ENCODE results near the gene OPCML.

The OPCML gene

GRCh38 chr11:133531971-133532651, at the start of gene OPCML:
Gene OPCML, minus strand, starts transcription at chr11:133532501.
- no peak within 1 kb of the TSS for H3K4me3 Mint-ChIP-seq
- H3K27ac Mint-ChIP-seq: no peak within 1 kb of the TSS
- no peak for DNase-seq
- H3K27me3 Mint-ChIP-seq: peaks cover 55% of the 10 kb centered on the region
- H3K36me3 Mint-ChIP-seq (ENCODE audit: low read depth): no peaks in the 10 kb centered on the region
- H3K9me3 Mint-ChIP-seq: no peaks in the 10 kb centered on the region
- no peaks in the 10 kb centered on the region for H3K4me1 Mint-ChIP-seq (ENCODE audit: low read depth)

GRCh38 chr11:133581091-133581490, 48.8 kb upstream of the OPCML start:
- Mint-ChIP-seq H3K27me3 (no peaks in the 10 kb centered on the region), H3K36me3 (ENCODE audit: low read depth) (no peaks in the 10 kb centered on the region), H3K27ac (no peak overlapping the region), H3K9me3 (no peaks in the 10 kb centered on the region), H3K4me1 (ENCODE audit: low read depth) (no peaks in the 10 kb centered on the region), H3K4me3 (no peak overlapping the region)
- no peak for DNase-seq

- peaks cover 4% of the 10 kb centered on the region for H3K27me3 Mint-ChIP-seq
- H3K36me3 Mint-ChIP-seq (ENCODE audit: low read depth): no peaks in the 10 kb centered on the region
- no peak overlapping the region for H3K4me3 Mint-ChIP-seq
- no peak for DNase-seq
- H3K27ac Mint-ChIP-seq: no peak overlapping the region
- H3K9me3 Mint-ChIP-seq: no peaks in the 10 kb centered on the region
- no peaks in the 10 kb centered on the region for H3K4me1 Mint-ChIP-seq (ENCODE audit: low read depth)
Measured at GRCh38 chr11:133579165-133580031, 47.1 kb upstream of the OPCML start.

- Mint-ChIP-seq H3K36me3 (ENCODE audit: low read depth) (no peaks in the 10 kb centered on the region), H3K27me3 (peaks cover 4% of the 10 kb centered on the region), H3K4me1 (ENCODE audit: low read depth) (no peaks in the 10 kb centered on the region)
Measured at GRCh38 chr11:133577403-133577802, 45.1 kb upstream of the OPCML start.

GRCh38 chr11:133576351-133576750, 44.0 kb upstream of the OPCML start:
- no peak overlapping the region for H3K27ac Mint-ChIP-seq
- no peaks in the 10 kb centered on the region for H3K36me3 Mint-ChIP-seq (ENCODE audit: low read depth)

More at GRCh38 chr11:133577403-133577802, 45.1 kb upstream of the OPCML start:
- H3K9me3 Mint-ChIP-seq: no peaks in the 10 kb centered on the region
- DNase-seq: no peak
- no peak overlapping the region for H3K27ac Mint-ChIP-seq
- no peak overlapping the region for H3K4me3 Mint-ChIP-seq

GRCh38 chr11:133573081-133573480, 40.8 kb upstream of the OPCML start:
- no peak for DNase-seq
- Mint-ChIP-seq H3K27ac (no peak overlapping the region), H3K36me3 (ENCODE audit: low read depth) (no peaks in the 10 kb centered on the region)

More at GRCh38 chr11:133576351-133576750, 44.0 kb upstream of the OPCML start:
- Mint-ChIP-seq H3K27me3 (peaks cover 4% of the 10 kb centered on the region), H3K4me3 (peak overlapping the region; percentile 36), H3K4me1 (ENCODE audit: low read depth) (no peaks in the 10 kb centered on the region), H3K9me3 (no peaks in the 10 kb centered on the region)
- no peak for DNase-seq

GRCh38 chr11:133570376-133570775, 38.1 kb upstream of the OPCML start:
- Mint-ChIP-seq H3K36me3 (ENCODE audit: low read depth) (no peaks in the 10 kb centered on the region), H3K27me3 (no peaks in the 10 kb centered on the region), H3K9me3 (no peaks in the 10 kb centered on the region), H3K27ac (no peak overlapping the region), H3K4me1 (ENCODE audit: low read depth) (no peaks in the 10 kb centered on the region), H3K4me3 (no peak overlapping the region)
- DNase-seq: no peak

More at GRCh38 chr11:133573081-133573480, 40.8 kb upstream of the OPCML start:
- Mint-ChIP-seq H3K4me1 (ENCODE audit: low read depth) (no peaks in the 10 kb centered on the region), H3K27me3 (peaks cover 4% of the 10 kb centered on the region), H3K4me3 (no peak overlapping the region), H3K9me3 (no peaks in the 10 kb centered on the region)

- DNase-seq: no peak
- no peaks in the 10 kb centered on the region for H3K36me3 Mint-ChIP-seq (ENCODE audit: low read depth)
- no peaks in the 10 kb centered on the region for H3K4me1 Mint-ChIP-seq (ENCODE audit: low read depth)
- H3K27me3 Mint-ChIP-seq: no peaks in the 10 kb centered on the region
- no peaks in the 10 kb centered on the region for H3K9me3 Mint-ChIP-seq
- no peak overlapping the region for H3K4me3 Mint-ChIP-seq
- H3K27ac Mint-ChIP-seq: no peak overlapping the region
Measured at GRCh38 chr11:133563505-133564025, 31.3 kb upstream of the OPCML start.

- Mint-ChIP-seq H3K4me1 (ENCODE audit: low read depth) (no peaks in the 10 kb centered on the region), H3K9me3 (no peaks in the 10 kb centered on the region), H3K27me3 (no peaks in the 10 kb centered on the region), H3K36me3 (ENCODE audit: low read depth) (no peaks in the 10 kb centered on the region), H3K27ac (no peak overlapping the region), H3K4me3 (no peak overlapping the region)
- no peak for DNase-seq
Measured at GRCh38 chr11:133560472-133560855, 28.2 kb upstream of the OPCML start.

- Mint-ChIP-seq H3K36me3 (ENCODE audit: low read depth) (no peaks in the 10 kb centered on the region), H3K4me3 (no peak overlapping the region), H3K9me3 (no peaks in the 10 kb centered on the region), H3K4me1 (ENCODE audit: low read depth) (no peaks in the 10 kb centered on the region), H3K27me3 (no peaks in the 10 kb centered on the region), H3K27ac (no peak overlapping the region)
- DNase-seq: no peak
Measured at GRCh38 chr11:133559833-133560471, 27.7 kb upstream of the OPCML start.

- no peaks in the 10 kb centered on the region for H3K36me3 Mint-ChIP-seq (ENCODE audit: low read depth)
- H3K27me3 Mint-ChIP-seq: no peaks in the 10 kb centered on the region
- no peak for DNase-seq
- H3K9me3 Mint-ChIP-seq: no peaks in the 10 kb centered on the region
- H3K4me1 Mint-ChIP-seq (ENCODE audit: low read depth): no peaks in the 10 kb centered on the region
- no peak overlapping the region for H3K4me3 Mint-ChIP-seq
- no peak overlapping the region for H3K27ac Mint-ChIP-seq
Measured at GRCh38 chr11:133559382-133559781, 27.1 kb upstream of the OPCML start.

GRCh38 chr11:133555034-133555433, 22.7 kb upstream of the OPCML start:
- no peak for DNase-seq
- Mint-ChIP-seq H3K9me3 (no peaks in the 10 kb centered on the region), H3K36me3 (ENCODE audit: low read depth) (no peaks in the 10 kb centered on the region), H3K4me3 (no peak overlapping the region), H3K27ac (no peak overlapping the region), H3K27me3 (peaks cover 3% of the 10 kb centered on the region), H3K4me1 (ENCODE audit: low read depth) (no peaks in the 10 kb centered on the region)

- Mint-ChIP-seq H3K4me1 (ENCODE audit: low read depth) (no peaks in the 10 kb centered on the region), H3K27me3 (peaks cover 3% of the 10 kb centered on the region), H3K27ac (no peak overlapping the region), H3K9me3 (no peaks in the 10 kb centered on the region), H3K4me3 (no peak overlapping the region), H3K36me3 (ENCODE audit: low read depth) (no peaks in the 10 kb centered on the region)
- DNase-seq: no peak
Measured at GRCh38 chr11:133553885-133554740, 21.8 kb upstream of the OPCML start.

- Mint-ChIP-seq H3K9me3 (no peaks in the 10 kb centered on the region), H3K27ac (no peak overlapping the region), H3K36me3 (ENCODE audit: low read depth) (no peaks in the 10 kb centered on the region), H3K4me3 (no peak overlapping the region), H3K4me1 (ENCODE audit: low read depth) (no peaks in the 10 kb centered on the region), H3K27me3 (peaks cover 3% of the 10 kb centered on the region)
- DNase-seq: no peak
Measured at GRCh38 chr11:133552938-133553337, 20.6 kb upstream of the OPCML start.

Measured in activated T-cell treated with anti-CD3 and anti-CD28 coated beads, Interleukin-2, amount 50 U/mL, for 24 hours (primary cell).